Fibroblast of mammary gland (primary cell): ENCODE measurements around the gene SERPINE3.

Source experiments
- DNase-seq: peaks from one replicate; pipeline ENCODE4 v3.0.0-alpha.2; 2010; ENCODE audit warnings: low read depth
- H3K4me3 ChIP-seq: 2 replicates; pipeline ENCODE4 v1.5.1; 2011; ENCODE audit warnings: low read depth, mild to moderate bottlenecking, low read length, moderate library complexity; ENCODE audit not compliant: control insufficient read depth
- CTCF ChIP-seq: conservative IDR thresholded peaks from 2 replicates; pipeline ENCODE4 v1.5.1; 2011; ENCODE audit warnings: low read depth, low read length, inconsistent platforms; ENCODE audit not compliant: control insufficient read depth, insufficient read depth

The SERPINE3 gene

GRCh38 chr13:51364404-51365008, 25.0 kb downstream of the SERPINE3 start:
- DNase-seq, result peak; percentile 57
- TF ChIP-seq CTCF, result no peak
- H3K4me3 ChIP-seq, result no peak overlapping the region

GRCh38 chr13:51370116-51370515, 30.6 kb downstream of the SERPINE3 start:
- TF ChIP-seq CTCF, result no peak
- peak; percentile 66 for DNase-seq
- no peak overlapping the region for H3K4me3 ChIP-seq

- DNase-seq, result no peak
- no peak overlapping the region for H3K4me3 ChIP-seq
- TF ChIP-seq CTCF, result no peak
Measured at GRCh38 chr13:51370811-51371210, 31.3 kb downstream of the SERPINE3 start.

- no peak for TF ChIP-seq CTCF
- no peak for DNase-seq
- no peak overlapping the region for H3K4me3 ChIP-seq
Measured at GRCh38 chr13:51371768-51372399, 32.4 kb downstream of the SERPINE3 start.

- H3K4me3 ChIP-seq, result no peak overlapping the region
Measured at GRCh38 chr13:51373451-51373850, 34.0 kb downstream of the SERPINE3 start.

GRCh38 chr13:51380269-51380668, 40.8 kb downstream of the SERPINE3 start:
- DNase-seq, result peak; percentile 46
- TF ChIP-seq CTCF, result no peak
- H3K4me3 ChIP-seq, result no peak overlapping the region

More at GRCh38 chr13:51373451-51373850, 34.0 kb downstream of the SERPINE3 start:
- no peak for DNase-seq
- no peak for TF ChIP-seq CTCF

- no peak for TF ChIP-seq CTCF
- no peak for DNase-seq
- no peak overlapping the region for H3K4me3 ChIP-seq
Measured at GRCh38 chr13:51385114-51385513, 45.6 kb downstream of the SERPINE3 start.
